HG02885 (cell line): ENCODE measurements around the gene C3.
"Not testable (repeated sequence)": the region's sequence is repeated elsewhere in the genome, so short reads cannot be mapped to it uniquely, and the experiment has no call there.

Experiments
- ATAC-seq: cut with Tn5 transposase; IDR thresholded peaks from one replicate; pipeline ENCODE4 v1.9.1; 2021; ENCODE audit warnings: mild to moderate bottlenecking; ENCODE audit not compliant: unreplicated experiment, poor library complexity

C3 gene

GRCh38 chr19:6694147-6694815 lies 26.2 kb downstream of the C3 start:
- no peak for ATAC-seq

GRCh38 chr19:6693681-6694080 lies 26.8 kb downstream of the C3 start:
- no peak for ATAC-seq

- ATAC-seq = no peak
Measured at GRCh38 chr19:6693056-6693471, 27.4 kb downstream of the C3 start.

- ATAC-seq = no peak
Measured at GRCh38 chr19:6692027-6692426, 28.4 kb downstream of the C3 start.

- no peak for ATAC-seq
Measured at GRCh38 chr19:6691342-6691741, 29.1 kb downstream of the C3 start.

- no peak for ATAC-seq
Measured at GRCh38 chr19:6690160-6690885, 30.1 kb downstream of the C3 start.

- ATAC-seq = no peak
Measured at GRCh38 chr19:6687114-6687513, 33.3 kb downstream of the C3 start.

- ATAC-seq = no peak
Measured at GRCh38 chr19:6686628-6686975, 33.8 kb downstream of the C3 start.

GRCh38 chr19:6685962-6686627 lies 34.4 kb downstream of the C3 start:
- no peak for ATAC-seq

- no peak for ATAC-seq
Measured at GRCh38 chr19:6685482-6685881, 35.0 kb downstream of the C3 start.

- no peak for ATAC-seq
Measured at GRCh38 chr19:6683971-6684370, 36.5 kb downstream of the C3 start.

GRCh38 chr19:6682607-6683128 lies 37.8 kb downstream of the C3 start:
- ATAC-seq = no peak

- no peak for ATAC-seq
Measured at GRCh38 chr19:6680141-6680540, 40.3 kb downstream of the C3 start.

GRCh38 chr19:6679139-6679538 lies 41.3 kb downstream of the C3 start:
- ATAC-seq = no peak

- ATAC-seq = no peak
Measured at GRCh38 chr19:6678690-6679109, 41.8 kb downstream of the C3 start.

GRCh38 chr19:6677883-6678689 lies 42.4 kb downstream of the C3 start:
- no peak for ATAC-seq

- ATAC-seq = no peak
Measured at GRCh38 chr19:6677495-6677882, 43.0 kb downstream of the C3 start.

- no peak for ATAC-seq
Measured at GRCh38 chr19:6676288-6676687, 44.2 kb downstream of the C3 start.

GRCh38 chr19:6674868-6675305 lies 45.6 kb downstream of the C3 start:
- no peak for ATAC-seq

GRCh38 chr19:6674408-6674807 lies 46.0 kb downstream of the C3 start:
- ATAC-seq = not testable (repeated sequence)
